Nephron progenitor cell (in vitro differentiated cells): ENCODE data around the gene COL5A1.

Source experiments
- DNase-seq: peaks from one replicate; pipeline ENCODE4 v3.0.0; 2021
- H3K27ac Mint-ChIP-seq: 2 replicates; pipeline ENCODE4 v1.8.0; 2021; ENCODE audit warnings: mild to moderate bottlenecking, moderate library complexity, mixed read lengths
- H3K27me3 Mint-ChIP-seq: 2 replicates; pipeline ENCODE4 v1.8.0; 2021; ENCODE audit warnings: mild to moderate bottlenecking, low read depth, mixed read lengths; ENCODE audit not compliant: poor library complexity
- H3K36me3 Mint-ChIP-seq: 2 replicates; pipeline ENCODE4 v1.8.0; 2021; ENCODE audit warnings: low read depth, mixed read lengths
- H3K4me1 Mint-ChIP-seq: 2 replicates; pipeline ENCODE4 v1.8.0; 2021; ENCODE audit warnings: mixed read lengths
- H3K4me3 Mint-ChIP-seq: 2 replicates; pipeline ENCODE4 v1.8.0; 2021; ENCODE audit warnings: mild to moderate bottlenecking, moderate library complexity, mixed read lengths
- H3K9me3 Mint-ChIP-seq: 2 replicates; pipeline ENCODE4 v1.8.0; 2021; ENCODE audit warnings: mild to moderate bottlenecking, moderate library complexity, mixed read lengths
- CTCF ChIP-seq: fragments of 200-600 bp; sonication (generic); IDR thresholded peaks from 2 replicates; pipeline ENCODE4 v1.5.0; 2021; ENCODE audit warnings: antibody characterized with exemption

Gene COL5A1

GRCh38 chr9:134659688-134660131 lies 18.1 kb downstream of the COL5A1 start:
- peaks cover 18% of the 10 kb centered on the region for H3K4me1 Mint-ChIP-seq
- peaks cover 17% of the 10 kb centered on the region for H3K36me3 Mint-ChIP-seq
- no peak for DNase-seq
- peaks cover 6% of the 10 kb centered on the region for H3K9me3 Mint-ChIP-seq
- no peak overlapping the region for H3K4me3 Mint-ChIP-seq
- no peak overlapping the region for H3K27ac Mint-ChIP-seq
- TF ChIP-seq CTCF, result no peak
- no peaks in the 10 kb centered on the region for H3K27me3 Mint-ChIP-seq

GRCh38 chr9:134660407-134660806 lies 18.8 kb downstream of the COL5A1 start:
- Mint-ChIP-seq H3K27ac (no peak overlapping the region), H3K9me3 (peaks cover 6% of the 10 kb centered on the region), H3K4me1 (peaks cover 18% of the 10 kb centered on the region), H3K4me3 (no peak overlapping the region), H3K27me3 (no peaks in the 10 kb centered on the region), H3K36me3 (peaks cover 17% of the 10 kb centered on the region)
- DNase-seq, result peak; percentile 25
- peak; percentile 48 for TF ChIP-seq CTCF

GRCh38 chr9:134661299-134661698 lies 19.7 kb downstream of the COL5A1 start:
- DNase-seq, result no peak
- Mint-ChIP-seq H3K27me3 (no peaks in the 10 kb centered on the region), H3K4me3 (no peak overlapping the region), H3K4me1 (peaks cover 18% of the 10 kb centered on the region), H3K36me3 (peaks cover 17% of the 10 kb centered on the region), H3K9me3 (peaks cover 6% of the 10 kb centered on the region), H3K27ac (no peak overlapping the region)
- no peak for TF ChIP-seq CTCF

- peaks cover 21% of the 10 kb centered on the region for H3K36me3 Mint-ChIP-seq
- no peak for TF ChIP-seq CTCF
- H3K4me1 Mint-ChIP-seq, result peaks cover 18% of the 10 kb centered on the region
- H3K4me3 Mint-ChIP-seq, result no peak overlapping the region
- peaks cover 6% of the 10 kb centered on the region for H3K9me3 Mint-ChIP-seq
- H3K27me3 Mint-ChIP-seq, result no peaks in the 10 kb centered on the region
- peak overlapping the region; percentile 56 for H3K27ac Mint-ChIP-seq
- DNase-seq, result no peak
These were observed 20.2 kb downstream of the COL5A1 start for GRCh38 chr9:134661791-134662142.

- Mint-ChIP-seq H3K4me3 (no peak overlapping the region), H3K27ac (peak overlapping the region; percentile 56), H3K36me3 (peaks cover 25% of the 10 kb centered on the region), H3K4me1 (peaks cover 18% of the 10 kb centered on the region), H3K27me3 (no peaks in the 10 kb centered on the region), H3K9me3 (peaks cover 6% of the 10 kb centered on the region)
- TF ChIP-seq CTCF, result no peak
- no peak for DNase-seq
These were observed 20.7 kb downstream of the COL5A1 start for GRCh38 chr9:134662143-134662876.

- H3K9me3 Mint-ChIP-seq, result peaks cover 6% of the 10 kb centered on the region
- peak overlapping the region; percentile 29 for H3K27ac Mint-ChIP-seq
- no peaks in the 10 kb centered on the region for H3K27me3 Mint-ChIP-seq
- H3K4me3 Mint-ChIP-seq, result no peak overlapping the region
- DNase-seq, result peak; percentile 0
- peaks cover 25% of the 10 kb centered on the region for H3K36me3 Mint-ChIP-seq
- TF ChIP-seq CTCF, result no peak
- H3K4me1 Mint-ChIP-seq, result peaks cover 18% of the 10 kb centered on the region
These were observed 21.5 kb downstream of the COL5A1 start for GRCh38 chr9:134663084-134663483.
